Smooth muscle cell (in vitro differentiated cells): Measurements from ENCODE around the gene HACD3. TPM values are rescaled to one million over a fixed set of nuclear protein-coding genes. Genes with fewer than 3 reads are reported as not detected.

Experiments used
- DNase-seq: peaks from one replicate; lab custom pipeline; 2025; ENCODE audit not compliant: unreplicated experiment; lab: John Stamatoyannopoulos, UW
- H2AFZ ChIP-seq: fragments of 200-600 bp; sonication (generic); 2 replicates; pipeline ENCODE4 v1.6.0; 2016; ENCODE audit warnings: antibody characterized with exemption, low read depth, mild to moderate bottlenecking
- H3F3A ChIP-seq: fragments of 200-600 bp; sonication (generic); 2 replicates; pipeline ENCODE4 v1.6.0; 2017; ENCODE audit warnings: antibody characterized with exemption, low read depth
- H3K27ac ChIP-seq: fragments of 200-600 bp; sonication (generic); 2 replicates; pipeline ENCODE4 v1.5.1; 2016; ENCODE audit warnings: low read depth, mild to moderate bottlenecking
- H3K27me3 ChIP-seq: fragments of 200-600 bp; sonication (generic); 2 replicates; pipeline ENCODE4 v1.6.1; 2016; ENCODE audit warnings: low read depth, mild to moderate bottlenecking
- H3K36me3 ChIP-seq: fragments of 200-600 bp; sonication (generic); 2 replicates; pipeline ENCODE4 v1.5.1; 2016; ENCODE audit warnings: low read depth
- H3K4me1 ChIP-seq: fragments of 200-600 bp; sonication (generic); 2 replicates; pipeline ENCODE4 v1.5.1; 2016; ENCODE audit warnings: low read depth
- H3K4me2 ChIP-seq: fragments of 200-600 bp; sonication (generic); 2 replicates; pipeline ENCODE4 v1.6.0; 2016; ENCODE audit warnings: mild to moderate bottlenecking
- H3K4me3 ChIP-seq: fragments of 200-600 bp; sonication (generic); 2 replicates; pipeline ENCODE4 v1.5.1; 2016; ENCODE audit warnings: mild to moderate bottlenecking
- H3K79me2 ChIP-seq: fragments of 200-600 bp; sonication (generic); 2 replicates; pipeline ENCODE4 v1.6.0; 2016; ENCODE audit warnings: low read depth, mild to moderate bottlenecking
- H3K9ac ChIP-seq: fragments of 200-600 bp; sonication (generic); 2 replicates; pipeline ENCODE4 v1.6.0; 2016; ENCODE audit warnings: low read depth
- H3K9me3 ChIP-seq: fragments of 200-600 bp; sonication (generic); replicated peaks from 2 replicates; pipeline ENCODE4 v1.5.1; 2016; ENCODE audit warnings: low read depth
- H4K20me1 ChIP-seq: fragments of 200-600 bp; sonication (generic); 2 replicates; pipeline ENCODE4 v1.6.0; 2016; ENCODE audit warnings: low read depth
- CTCF ChIP-seq: fragments of 200-600 bp; sonication (generic); IDR thresholded peaks from 2 replicates; pipeline ENCODE4 v1.5.1; 2017; ENCODE audit warnings: borderline replicate concordance, mild to moderate bottlenecking, antibody characterized with exemption; ENCODE audit not compliant: insufficient read depth, poor library complexity, severe bottlenecking
- WGBS: methylation state at CpG from one replicate; pipeline ENCODE4 v1.1.7; 2016; ENCODE audit warnings: low lambda C conversion rate; 5-methylcytosine and 5-hydroxymethylcytosine counted together
- polyA plus RNA-seq: library from polyadenylated mRNA; unstranded; fragments of >200 nt; fragmentation: Nextera tagmentation; extraction: Ambion mirVana; gene quantifications from 2 replicates; pipeline ENCODE4 v1.2.1, GENCODE V29; 2016
- total RNA-seq: library from RNA; depleted of rRNA; stranded (reverse); fragments of >200 nt; gene quantifications from 2 replicates; pipeline ENCODE4 v1.2.3, GENCODE V29; 2014

Gene HACD3
- total and polyA plus RNA-seq, 2 experiments from 2014 or later = 73.8 to 107 TPM

GRCh38 chr15:65595960-65596359 is 65.7 kb downstream of the HACD3 start:
- no peak overlapping the region for H3K4me3 ChIP-seq
- no peaks in the 10 kb centered on the region for H3K4me1 ChIP-seq
- H4K20me1 ChIP-seq = no peaks in the 10 kb centered on the region
- WGBS = 85% methylated on average over 3 of the region's 3 CpGs
- H3K9me3 ChIP-seq = no peaks in the 10 kb centered on the region
- no peaks in the 10 kb centered on the region for H3F3A ChIP-seq
- H3K27me3 ChIP-seq = no peaks in the 10 kb centered on the region
- no peak overlapping the region for H3K9ac ChIP-seq
- H3K4me2 ChIP-seq = no peak overlapping the region
- H2AFZ ChIP-seq = no peak overlapping the region
- no peak overlapping the region for H3K27ac ChIP-seq
- peak; percentile 24 for TF ChIP-seq CTCF
- no peak for DNase-seq
- peaks cover 26% of the 10 kb centered on the region for H3K36me3 ChIP-seq
- H3K79me2 ChIP-seq = no peaks in the 10 kb centered on the region

- Histone ChIP-seq H3K27me3 (no peaks in the 10 kb centered on the region), H3K9ac (no peak overlapping the region), H3K4me2 (no peak overlapping the region), H3K4me3 (no peak overlapping the region), H4K20me1 (no peaks in the 10 kb centered on the region), H3K36me3 (peaks cover 16% of the 10 kb centered on the region), H2AFZ (no peak overlapping the region), H3K79me2 (no peaks in the 10 kb centered on the region), H3K9me3 (no peaks in the 10 kb centered on the region), H3K27ac (no peak overlapping the region), H3F3A (no peaks in the 10 kb centered on the region), H3K4me1 (no peaks in the 10 kb centered on the region)
- TF ChIP-seq CTCF = no peak
- WGBS = 98% methylated on average over 2 of the region's 2 CpGs
- no peak for DNase-seq
These were observed 68.2 kb downstream of the HACD3 start for GRCh38 chr15:65598468-65598867.

- no peak overlapping the region for H3K9ac ChIP-seq
- H3F3A ChIP-seq = no peaks in the 10 kb centered on the region
- H3K27me3 ChIP-seq = no peaks in the 10 kb centered on the region
- H3K36me3 ChIP-seq = peaks cover 16% of the 10 kb centered on the region
- TF ChIP-seq CTCF = no peak
- no peak overlapping the region for H3K4me3 ChIP-seq
- no peaks in the 10 kb centered on the region for H3K79me2 ChIP-seq
- H4K20me1 ChIP-seq = no peaks in the 10 kb centered on the region
- no peaks in the 10 kb centered on the region for H3K4me1 ChIP-seq
- no peaks in the 10 kb centered on the region for H3K9me3 ChIP-seq
- H3K27ac ChIP-seq = no peak overlapping the region
- no peak for DNase-seq
- H2AFZ ChIP-seq = no peak overlapping the region
- H3K4me2 ChIP-seq = no peak overlapping the region
- 96% methylated on average over 5 of the region's 5 CpGs for WGBS
These were observed 69.4 kb downstream of the HACD3 start for GRCh38 chr15:65599677-65600076.

GRCh38 chr15:65603134-65603533 is 72.9 kb downstream of the HACD3 start:
- H4K20me1 ChIP-seq = no peaks in the 10 kb centered on the region
- whole genome bisulfite sequencing = 83% methylated on average over 2 of the region's 2 CpGs
- H3K27me3 ChIP-seq = no peaks in the 10 kb centered on the region
- no peak for TF ChIP-seq CTCF
- H3K4me1 ChIP-seq = no peaks in the 10 kb centered on the region
- H3K27ac ChIP-seq = no peak overlapping the region
- H3K79me2 ChIP-seq = peaks cover 23% of the 10 kb centered on the region
- H2AFZ ChIP-seq = no peak overlapping the region
- no peak for DNase-seq
- no peaks in the 10 kb centered on the region for H3F3A ChIP-seq
- H3K4me3 ChIP-seq = no peak overlapping the region
- no peak overlapping the region for H3K4me2 ChIP-seq
- no peaks in the 10 kb centered on the region for H3K9me3 ChIP-seq
- H3K36me3 ChIP-seq = peaks cover 4% of the 10 kb centered on the region
- no peak overlapping the region for H3K9ac ChIP-seq
